Measurements from ENCODE around the gene C2orf81.

DNA sequence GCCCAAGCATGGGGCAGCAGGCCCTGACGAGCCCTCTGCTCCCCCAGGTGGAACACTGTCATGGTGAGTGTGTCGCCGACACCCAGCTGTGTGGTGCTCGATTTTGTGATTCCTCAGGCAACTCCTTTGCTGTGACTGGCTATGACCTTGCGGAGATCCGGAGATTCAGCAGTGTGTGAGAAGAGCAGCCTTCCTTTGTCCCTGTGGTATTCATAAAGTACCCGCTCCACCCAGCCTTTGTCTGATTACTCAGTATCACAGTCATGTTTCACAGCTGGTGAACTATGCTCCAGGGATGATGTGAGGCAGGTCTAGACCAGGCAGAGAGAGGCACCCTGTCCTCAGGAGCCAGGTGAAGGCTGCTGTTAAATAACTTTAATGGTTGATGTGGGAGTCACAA lies 4.1 kb upstream of the C2orf81 start:
- TF ChIP-seq, protein P1, sequence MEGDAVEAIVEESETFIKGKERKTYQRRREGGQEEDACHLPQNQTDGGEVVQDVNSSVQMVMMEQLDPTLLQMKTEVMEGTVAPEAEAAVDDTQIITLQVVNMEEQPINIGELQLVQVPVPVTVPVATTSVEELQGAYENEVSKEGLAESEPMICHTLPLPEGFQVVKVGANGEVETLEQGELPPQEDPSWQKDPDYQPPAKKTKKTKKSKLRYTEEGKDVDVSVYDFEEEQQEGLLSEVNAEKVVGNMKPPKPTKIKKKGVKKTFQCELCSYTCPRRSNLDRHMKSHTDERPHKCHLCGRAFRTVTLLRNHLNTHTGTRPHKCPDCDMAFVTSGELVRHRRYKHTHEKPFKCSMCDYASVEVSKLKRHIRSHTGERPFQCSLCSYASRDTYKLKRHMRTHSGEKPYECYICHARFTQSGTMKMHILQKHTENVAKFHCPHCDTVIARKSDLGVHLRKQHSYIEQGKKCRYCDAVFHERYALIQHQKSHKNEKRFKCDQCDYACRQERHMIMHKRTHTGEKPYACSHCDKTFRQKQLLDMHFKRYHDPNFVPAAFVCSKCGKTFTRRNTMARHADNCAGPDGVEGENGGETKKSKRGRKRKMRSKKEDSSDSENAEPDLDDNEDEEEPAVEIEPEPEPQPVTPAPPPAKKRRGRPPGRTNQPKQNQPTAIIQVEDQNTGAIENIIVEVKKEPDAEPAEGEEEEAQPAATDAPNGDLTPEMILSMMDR (IDR thresholded peaks at IDR 0.05; ENCODE audit: low read length) = no peak
- TF ChIP-seq EZH2 (IDR thresholded peaks at IDR 0.05; ENCODE audit: borderline replicate concordance, low read length) = no peak
